AG09309 (cell line): ENCODE results near the gene NT5M.

Source experiments
- DNase-seq: peaks from one replicate; pipeline ENCODE4 v3.0.0-alpha.2; 2010; ENCODE audit warnings: low read depth
- H3K4me3 ChIP-seq: 2 replicates; pipeline ENCODE4 v1.5.1; 2011; ENCODE audit warnings: mild to moderate bottlenecking, low read depth, low read length, moderate library complexity; ENCODE audit not compliant: control insufficient read depth
- TF ChIP-seq, protein P1 (sequence below): IDR thresholded peaks from 2 replicates; pipeline ENCODE4 v1.5.1; 2011; ENCODE audit warnings: mild to moderate bottlenecking, low read depth, low read length, inconsistent platforms; ENCODE audit not compliant: insufficient read depth, control insufficient read depth; ENCODE audit errors: missing control alignments

The NT5M gene

GRCh38 chr17:17345686-17346427 lies 42.7 kb downstream of the NT5M start:
- no peak for DNase-seq
- TF ChIP-seq, protein P1, sequence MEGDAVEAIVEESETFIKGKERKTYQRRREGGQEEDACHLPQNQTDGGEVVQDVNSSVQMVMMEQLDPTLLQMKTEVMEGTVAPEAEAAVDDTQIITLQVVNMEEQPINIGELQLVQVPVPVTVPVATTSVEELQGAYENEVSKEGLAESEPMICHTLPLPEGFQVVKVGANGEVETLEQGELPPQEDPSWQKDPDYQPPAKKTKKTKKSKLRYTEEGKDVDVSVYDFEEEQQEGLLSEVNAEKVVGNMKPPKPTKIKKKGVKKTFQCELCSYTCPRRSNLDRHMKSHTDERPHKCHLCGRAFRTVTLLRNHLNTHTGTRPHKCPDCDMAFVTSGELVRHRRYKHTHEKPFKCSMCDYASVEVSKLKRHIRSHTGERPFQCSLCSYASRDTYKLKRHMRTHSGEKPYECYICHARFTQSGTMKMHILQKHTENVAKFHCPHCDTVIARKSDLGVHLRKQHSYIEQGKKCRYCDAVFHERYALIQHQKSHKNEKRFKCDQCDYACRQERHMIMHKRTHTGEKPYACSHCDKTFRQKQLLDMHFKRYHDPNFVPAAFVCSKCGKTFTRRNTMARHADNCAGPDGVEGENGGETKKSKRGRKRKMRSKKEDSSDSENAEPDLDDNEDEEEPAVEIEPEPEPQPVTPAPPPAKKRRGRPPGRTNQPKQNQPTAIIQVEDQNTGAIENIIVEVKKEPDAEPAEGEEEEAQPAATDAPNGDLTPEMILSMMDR, result no peak
- no peak overlapping the region for H3K4me3 ChIP-seq

GRCh38 chr17:17346428-17347233 lies 43.5 kb downstream of the NT5M start:
- DNase-seq, result no peak
- no peak overlapping the region for H3K4me3 ChIP-seq
- TF ChIP-seq, protein P1, result no peak

DNA sequence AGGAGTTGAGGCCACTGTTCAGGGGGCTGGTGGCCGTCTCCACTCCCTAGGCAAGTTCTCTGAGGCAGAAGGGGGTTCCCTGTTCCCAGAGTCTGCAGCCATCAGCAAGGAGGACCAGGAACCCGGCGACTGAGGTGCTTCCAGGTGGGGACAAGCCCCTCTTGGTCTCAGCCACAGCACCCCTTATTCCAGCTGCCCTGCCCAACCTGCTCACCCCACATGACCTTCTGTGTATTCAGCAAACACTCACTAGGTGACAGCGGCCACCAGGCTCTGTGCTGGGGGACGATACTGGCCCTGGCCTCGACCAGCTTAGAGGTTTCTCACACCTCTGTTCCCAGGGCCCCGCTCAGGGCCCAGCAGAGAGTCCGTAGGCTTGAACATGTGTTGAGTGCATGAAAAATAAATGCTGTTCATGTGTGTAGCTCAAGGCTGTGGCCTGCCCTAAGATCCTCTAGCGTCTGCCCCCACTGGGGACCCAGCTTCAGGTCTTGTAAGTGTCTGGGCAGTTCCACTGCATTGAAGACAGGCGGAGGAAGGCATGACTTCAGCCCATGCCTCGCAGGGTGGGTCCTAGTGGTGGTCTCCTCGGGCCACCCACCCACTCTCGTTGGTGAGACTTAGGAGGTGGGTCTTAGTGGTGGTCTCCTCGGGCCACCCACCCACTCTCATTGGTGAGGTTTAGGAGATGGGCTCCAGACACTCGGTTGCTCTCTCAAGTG lies 44.2 kb downstream of the NT5M start:
- H3K4me3 ChIP-seq, result no peak overlapping the region
- TF ChIP-seq, protein P1, result no peak
- DNase-seq, result no peak

DNA sequence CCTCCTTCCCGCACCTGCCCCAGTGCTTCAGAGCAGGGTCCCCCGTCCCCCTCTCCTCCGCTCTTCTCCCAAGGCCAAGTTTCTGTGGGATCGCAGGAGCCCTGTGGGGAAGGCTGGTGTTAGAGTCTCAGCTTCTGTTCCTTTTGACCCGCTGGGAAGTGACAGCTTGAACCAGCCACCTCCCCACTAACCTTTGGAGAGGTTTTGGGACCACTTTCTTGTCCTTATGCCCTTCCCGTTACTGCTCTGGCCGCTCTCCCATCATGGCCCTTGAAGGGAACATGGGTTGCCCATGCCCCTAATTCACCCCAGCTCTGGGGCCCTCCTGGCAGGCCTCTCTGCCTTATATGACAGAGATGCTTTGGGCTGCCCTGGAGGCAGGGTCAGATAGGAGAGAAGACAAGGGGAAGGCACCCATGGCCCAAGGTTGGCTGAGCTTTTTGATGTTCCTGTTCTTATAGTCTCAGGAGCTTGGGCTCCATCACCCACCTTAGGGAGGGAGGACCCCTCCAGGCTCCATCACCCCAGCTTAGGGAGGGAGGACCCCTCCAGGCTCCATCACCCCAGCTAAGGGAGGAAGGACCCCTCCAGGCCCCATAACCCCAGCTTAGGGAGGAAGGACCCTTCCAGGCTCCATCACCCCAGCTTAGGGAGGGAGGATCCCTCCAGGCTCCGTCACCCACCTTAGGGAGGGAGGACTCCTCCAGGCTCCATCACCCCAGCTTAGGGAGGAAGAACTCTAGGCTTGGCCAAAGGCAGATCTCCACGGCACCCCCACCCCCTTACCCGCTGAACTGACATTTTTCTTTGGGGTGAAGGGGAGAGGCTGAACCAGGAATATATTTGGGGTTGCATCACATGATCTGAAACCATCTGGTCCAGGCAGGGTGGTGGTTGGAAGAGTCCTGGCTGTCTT lies 45.0 kb downstream of the NT5M start:
- TF ChIP-seq, protein P1, result no peak
- DNase-seq, result no peak
- no peak overlapping the region for H3K4me3 ChIP-seq

DNA sequence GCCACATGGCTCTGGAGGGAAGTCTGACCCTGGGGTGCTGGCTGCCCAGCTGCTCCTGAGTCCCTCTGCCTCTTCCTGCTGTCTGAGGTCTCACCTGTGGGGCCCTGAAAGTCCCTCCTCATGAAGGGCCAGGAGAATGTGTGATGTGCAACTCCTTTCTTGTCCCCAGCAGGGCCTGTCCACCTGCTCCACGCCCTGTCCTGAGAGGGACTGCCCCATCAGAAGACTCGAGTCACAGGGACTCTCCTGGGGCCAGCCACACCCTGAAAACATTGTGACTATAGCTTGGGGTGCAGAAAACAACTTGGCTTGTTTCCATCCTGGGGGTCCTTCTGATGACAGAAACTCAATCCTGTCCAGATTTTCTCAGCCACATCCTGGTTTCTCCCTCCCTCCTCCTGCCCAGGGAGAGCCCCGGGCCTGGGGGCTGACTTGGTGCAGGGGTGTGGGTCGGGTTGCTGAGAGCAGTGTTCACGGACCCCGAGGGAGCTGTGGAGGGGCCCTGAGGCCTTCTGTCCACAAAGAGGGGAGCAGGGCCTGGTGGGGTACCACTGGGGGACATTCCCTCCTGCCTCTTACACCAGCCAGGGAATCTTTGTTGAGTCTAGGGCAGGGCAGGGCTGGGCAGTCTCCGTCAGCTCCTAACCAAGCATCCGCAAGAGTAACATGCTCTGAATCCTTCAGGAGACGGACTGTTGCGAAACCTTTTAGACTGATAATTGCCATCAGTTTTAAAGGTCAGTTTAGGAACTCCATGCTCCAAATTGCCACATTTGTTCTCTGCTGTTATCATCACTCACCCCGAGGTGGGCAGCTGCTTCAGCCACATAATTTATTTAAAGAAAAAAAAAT lies 45.9 kb downstream of the NT5M start:
- no peak overlapping the region for H3K4me3 ChIP-seq
- TF ChIP-seq, protein P1, result no peak
- no peak for DNase-seq
